Choroid plexus epithelial cell (primary cell): ENCODE data around the gene FEM1A.

Experiments used
- DNase-seq: peaks from one replicate; pipeline ENCODE4 v3.0.0-alpha.2; 2010; ENCODE audit warnings: low read depth
- H3K4me3 ChIP-seq: 2 replicates; pipeline ENCODE4 v1.5.1; 2011; ENCODE audit warnings: low read depth, mild to moderate bottlenecking, control low read depth, low read length, moderate library complexity
- CTCF ChIP-seq: conservative IDR thresholded peaks from 2 replicates; pipeline ENCODE4 v1.5.1; 2011; ENCODE audit warnings: low read depth, mild to moderate bottlenecking, control low read depth, inconsistent platforms, low read length, moderate library complexity

Gene FEM1A

DNA sequence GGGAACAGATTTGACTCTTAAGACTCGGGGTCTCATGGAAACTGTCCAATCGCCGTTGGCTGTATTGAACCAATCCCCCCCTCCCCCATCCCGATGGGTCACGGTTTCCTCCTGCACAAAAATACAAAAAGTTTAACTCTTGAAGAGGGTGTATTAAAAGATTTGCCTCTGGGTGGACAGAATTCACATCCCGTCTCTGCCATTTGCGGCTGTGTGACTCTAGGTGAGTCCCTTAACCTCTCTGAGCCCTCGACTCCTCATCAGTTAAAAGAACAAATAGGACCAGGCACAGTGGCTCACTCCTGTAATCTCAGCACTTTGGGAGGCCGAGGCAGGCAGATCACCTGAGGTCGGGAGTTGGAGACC is 31.3 kb upstream of the FEM1A start:
- no peak for DNase-seq
- no peak for TF ChIP-seq CTCF
- H3K4me3 ChIP-seq: no peak overlapping the region

DNA sequence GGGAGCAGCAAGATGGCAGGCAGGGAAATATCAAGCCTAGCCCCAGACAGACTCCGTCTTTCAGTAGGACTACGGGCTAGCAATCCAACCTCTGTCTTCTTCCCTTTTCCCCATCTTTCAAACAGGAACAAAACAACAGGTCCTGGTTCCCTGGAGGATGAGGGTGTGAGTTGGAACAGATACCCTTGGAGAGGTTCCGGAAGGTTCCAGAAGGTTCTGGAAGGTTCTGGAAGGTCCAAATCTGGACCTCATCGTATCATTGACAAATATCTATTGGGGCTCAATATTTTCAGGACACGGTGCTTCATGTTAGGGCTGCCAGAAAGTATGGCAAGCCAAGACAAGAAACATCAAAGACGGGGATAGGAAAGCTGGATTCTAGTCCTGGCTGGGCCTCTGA is 28.5 kb upstream of the FEM1A start:
- no peak overlapping the region for H3K4me3 ChIP-seq
- no peak for TF ChIP-seq CTCF
- no peak for DNase-seq

GRCh38 chr19:4764393-4764660 is 27.2 kb upstream of the FEM1A start:
- TF ChIP-seq CTCF: no peak
- no peak overlapping the region for H3K4me3 ChIP-seq
- no peak for DNase-seq

GRCh38 chr19:4768934-4769777 is 22.4 kb upstream of the FEM1A start:
- DNase-seq: peak; percentile 92
- H3K4me3 ChIP-seq: no peak overlapping the region
- no peak for TF ChIP-seq CTCF

DNA sequence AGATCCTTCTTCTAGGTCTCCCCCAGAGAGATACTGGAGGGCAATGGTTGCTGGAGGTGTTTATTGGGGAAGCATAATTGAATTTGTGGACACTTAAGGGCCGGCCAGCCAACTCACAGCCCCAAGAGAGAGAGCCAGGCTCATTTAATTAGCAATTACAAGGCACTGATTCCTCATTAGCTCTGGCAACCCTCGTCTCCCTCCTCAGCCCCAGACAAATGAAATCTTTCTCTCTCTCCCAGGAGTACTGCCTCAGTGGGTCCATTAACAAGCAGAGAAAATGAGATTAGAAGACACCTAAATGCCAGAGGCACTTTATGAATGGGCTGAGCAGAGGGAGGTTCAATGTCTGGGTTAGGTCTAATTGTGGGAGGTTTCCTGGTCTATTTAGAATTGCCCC is 19.0 kb upstream of the FEM1A start:
- TF ChIP-seq CTCF: no peak
- no peak for DNase-seq
- H3K4me3 ChIP-seq: no peak overlapping the region

DNA sequence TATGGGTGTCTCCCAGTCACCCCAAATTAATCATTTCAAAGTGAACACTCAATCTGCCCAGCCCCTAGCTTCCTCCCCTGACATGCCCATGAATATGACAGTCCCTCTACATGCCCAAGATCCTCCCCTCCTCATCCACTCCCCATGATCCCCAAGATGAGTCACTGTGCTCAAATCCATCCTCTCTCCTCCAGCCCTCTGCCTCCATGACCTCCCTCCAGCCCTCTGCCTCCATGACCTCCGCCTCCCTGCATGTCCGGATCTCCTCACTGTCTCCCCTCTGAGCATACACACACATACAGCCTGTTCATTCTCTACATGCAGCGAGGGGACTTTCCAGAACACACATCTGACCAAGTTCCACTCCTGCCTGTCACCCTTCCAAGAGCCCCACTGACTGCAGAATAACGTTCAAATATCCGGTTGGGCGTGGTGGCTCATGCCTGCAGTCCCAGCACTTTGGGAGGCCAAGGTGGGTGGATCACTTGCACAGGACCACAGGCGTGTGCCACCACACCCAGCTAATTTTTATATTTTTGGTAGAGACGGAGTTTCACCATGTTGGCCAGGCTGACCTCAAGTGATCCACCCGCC is 18.4 kb upstream of the FEM1A start:
- no peak overlapping the region for H3K4me3 ChIP-seq
- DNase-seq: no peak
- TF ChIP-seq CTCF: no peak

DNA sequence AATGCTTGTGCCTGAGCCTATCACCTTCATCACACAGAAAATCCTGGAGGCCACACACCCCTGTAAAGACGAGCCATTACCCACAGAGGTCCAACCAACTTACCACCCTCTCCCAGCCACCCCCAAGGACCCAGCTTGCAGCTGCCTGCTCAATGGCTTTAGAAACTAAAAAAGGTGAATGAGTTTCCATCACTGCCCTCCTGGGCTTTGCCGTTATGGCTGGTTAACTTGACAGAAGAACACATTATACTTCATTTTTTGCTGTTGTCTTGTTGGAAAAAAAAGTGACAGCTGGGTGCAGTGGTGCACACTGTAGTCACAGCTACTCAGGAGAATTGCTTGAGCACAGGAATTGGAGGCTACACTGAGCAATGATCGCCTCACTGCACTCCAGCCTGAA is 17.4 kb upstream of the FEM1A start:
- DNase-seq: no peak
- no peak for TF ChIP-seq CTCF
- H3K4me3 ChIP-seq: no peak overlapping the region
